GM23338 (cell line): ENCODE measurements around the gene TMEM214. TPM values are rescaled to one million over a fixed set of nuclear protein-coding genes. Genes with fewer than 3 reads are reported as not detected.

Source experiments
- ATAC-seq: fragments of 200-7000 bp; cut with Tn5 transposase; 3 replicates; pipeline ENCODE4 v1.9.1; 2020
- DNase-seq: peaks from one replicate; pipeline ENCODE4 v3.0.0-alpha.2; 2015; ENCODE audit warnings: low spot score
- H2AFZ ChIP-seq: fragments of 200-600 bp; sonication (generic); 2 replicates; pipeline ENCODE4 v1.8.0; 2016; ENCODE audit warnings: antibody characterized with exemption, mild to moderate bottlenecking, moderate library complexity
- H3F3A ChIP-seq: fragments of 200-600 bp; sonication (generic); replicated peaks from 2 replicates; pipeline ENCODE4 v1.8.0; 2017; ENCODE audit warnings: antibody characterized with exemption, mixed run types, low read depth
- H3K27ac ChIP-seq: fragments of 200-600 bp; sonication (generic); 2 replicates; pipeline ENCODE4 v1.6.1; 2016; ENCODE audit warnings: low read depth
- H3K27me3 ChIP-seq: fragments of 200-600 bp; sonication (generic); 2 replicates; pipeline ENCODE4 v1.8.0; 2016; ENCODE audit warnings: mild to moderate bottlenecking, mixed run types, moderate library complexity; ENCODE audit not compliant: insufficient read depth
- H3K36me3 ChIP-seq: fragments of 200-600 bp; sonication (generic); 2 replicates; pipeline ENCODE4 v1.8.0; 2016; ENCODE audit warnings: mild to moderate bottlenecking; ENCODE audit not compliant: insufficient read depth
- H3K4me1 ChIP-seq: fragments of 200-600 bp; sonication (generic); 2 replicates; pipeline ENCODE4 v1.8.0; 2016; ENCODE audit warnings: mild to moderate bottlenecking, moderate library complexity; ENCODE audit not compliant: insufficient read depth
- H3K4me2 ChIP-seq: fragments of 200-600 bp; sonication (generic); 2 replicates; pipeline ENCODE4 v1.7.1; 2017; ENCODE audit warnings: mixed run types
- H3K4me3 ChIP-seq: fragments of 200-600 bp; sonication (generic); 2 replicates; pipeline ENCODE4 v1.6.1; 2016; ENCODE audit warnings: mixed run types
- H3K79me2 ChIP-seq: fragments of 200-600 bp; sonication (generic); replicated peaks from 2 replicates; pipeline ENCODE4 v1.8.0; 2017; ENCODE audit warnings: mild to moderate bottlenecking; ENCODE audit not compliant: insufficient read depth
- H3K9me2 ChIP-seq: fragments of 200-600 bp; sonication (generic); 2 replicates; pipeline ENCODE4 v1.8.0; 2017; ENCODE audit not compliant: insufficient read depth
- H4K20me1 ChIP-seq: fragments of 200-600 bp; sonication (generic); replicated peaks from 2 replicates; pipeline ENCODE4 v1.8.0; 2017; ENCODE audit warnings: mild to moderate bottlenecking; ENCODE audit not compliant: insufficient read depth
- H3K27ac Mint-ChIP-seq: 2 replicates; pipeline ENCODE4 v1.8.0; 2020; ENCODE audit warnings: inconsistent platforms, mild to moderate bottlenecking, moderate library complexity, mixed read lengths
- H3K27me3 Mint-ChIP-seq: 3 replicates; pipeline ENCODE4 v1.8.0; 2022; ENCODE audit warnings: low read depth, mild to moderate bottlenecking, moderate library complexity, mixed read lengths, inconsistent platforms; ENCODE audit not compliant: insufficient read depth, poor library complexity
- H3K36me3 Mint-ChIP-seq: 3 replicates; pipeline ENCODE4 v1.8.0; 2021; ENCODE audit warnings: low read depth, mild to moderate bottlenecking, inconsistent platforms, moderate library complexity, mixed read lengths
- H3K4me1 Mint-ChIP-seq: 3 replicates; pipeline ENCODE4 v1.8.0; 2020; ENCODE audit warnings: mild to moderate bottlenecking, inconsistent platforms, mixed read lengths
- H3K4me3 Mint-ChIP-seq: 3 replicates; pipeline ENCODE4 v1.8.0; 2021; ENCODE audit warnings: moderate library complexity, mild to moderate bottlenecking, inconsistent platforms, mixed read lengths
- H3K9me3 Mint-ChIP-seq: 3 replicates; pipeline ENCODE4 v1.8.0; 2020; ENCODE audit warnings: moderate library complexity, mild to moderate bottlenecking, inconsistent platforms, mixed read lengths
- CREB1 ChIP-seq: fragments of 250-450 bp; sonication (Bioruptor Pico); IDR thresholded peaks from 2 replicates; pipeline ENCODE4 v1.5.0; 2020; ENCODE audit warnings: low read depth, mild to moderate bottlenecking, moderate library complexity
- EZH2 ChIP-seq: fragments of 200-600 bp; sonication (generic); IDR thresholded peaks from one replicate; pipeline ENCODE4 v1.8.0; 2017; ENCODE audit warnings: antibody characterized with exemption, mild to moderate bottlenecking, low read depth; ENCODE audit not compliant: unreplicated experiment
- ZNF331 ChIP-seq: fragments of 250-450 bp; sonication (Bioruptor Pico); IDR thresholded peaks from 2 replicates; pipeline ENCODE4 v1.5.0; 2020; ENCODE audit warnings: low read depth, mild to moderate bottlenecking, moderate library complexity
- polyA plus RNA-seq: library from polyadenylated mRNA; unstranded; fragments of >200 nt; fragmentation: Nextera tagmentation; extraction: Ambion mirVana; gene quantifications from 2 replicates; pipeline ENCODE4 v1.2.1, GENCODE V29; 2016
- total RNA-seq: library from RNA; depleted of rRNA; stranded (reverse); fragments of >200 nt; shearing (Covaris generic); gene quantifications from 2 replicates; pipeline ENCODE4 v1.2.3, GENCODE V29; 2014
- TF ChIP-seq, protein P1 (sequence below): fragments of 250-450 bp; sonication (Bioruptor Pico); IDR thresholded peaks from 2 replicates; pipeline ENCODE4 v1.5.0; 2020; ENCODE audit warnings: mild to moderate bottlenecking, moderate library complexity
- TF ChIP-seq, protein P2 (sequence below): IDR thresholded peaks from one replicate; pipeline ENCODE4 v1.6.1; 2018; ENCODE audit warnings: antibody characterized with exemption; ENCODE audit not compliant: unreplicated experiment

TMEM214 gene
- total and polyA plus RNA-seq, 2 experiments from 2014 or later, result 18.4 to 36.5 TPM

DNA sequence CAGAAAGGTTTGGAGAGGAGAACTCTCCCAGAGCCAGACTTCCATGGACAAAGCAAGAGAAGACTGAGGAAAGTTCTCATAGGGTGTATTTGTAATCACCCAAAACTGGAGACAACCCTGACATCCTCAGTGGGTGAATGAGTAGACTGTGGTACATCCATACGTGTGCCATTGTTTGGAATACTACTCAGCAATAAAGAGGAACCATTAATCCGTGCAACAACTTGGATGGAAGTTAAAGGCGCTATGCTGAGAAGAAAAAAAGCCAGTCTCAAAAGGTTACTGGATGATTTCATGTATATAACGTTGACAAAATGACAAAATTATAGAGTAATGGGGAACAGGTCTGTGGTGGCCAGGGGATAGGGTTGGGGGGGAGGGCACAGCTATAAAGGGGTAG lies 24.1 kb upstream of the TMEM214 start (continued):
- TF ChIP-seq, protein P1, sequence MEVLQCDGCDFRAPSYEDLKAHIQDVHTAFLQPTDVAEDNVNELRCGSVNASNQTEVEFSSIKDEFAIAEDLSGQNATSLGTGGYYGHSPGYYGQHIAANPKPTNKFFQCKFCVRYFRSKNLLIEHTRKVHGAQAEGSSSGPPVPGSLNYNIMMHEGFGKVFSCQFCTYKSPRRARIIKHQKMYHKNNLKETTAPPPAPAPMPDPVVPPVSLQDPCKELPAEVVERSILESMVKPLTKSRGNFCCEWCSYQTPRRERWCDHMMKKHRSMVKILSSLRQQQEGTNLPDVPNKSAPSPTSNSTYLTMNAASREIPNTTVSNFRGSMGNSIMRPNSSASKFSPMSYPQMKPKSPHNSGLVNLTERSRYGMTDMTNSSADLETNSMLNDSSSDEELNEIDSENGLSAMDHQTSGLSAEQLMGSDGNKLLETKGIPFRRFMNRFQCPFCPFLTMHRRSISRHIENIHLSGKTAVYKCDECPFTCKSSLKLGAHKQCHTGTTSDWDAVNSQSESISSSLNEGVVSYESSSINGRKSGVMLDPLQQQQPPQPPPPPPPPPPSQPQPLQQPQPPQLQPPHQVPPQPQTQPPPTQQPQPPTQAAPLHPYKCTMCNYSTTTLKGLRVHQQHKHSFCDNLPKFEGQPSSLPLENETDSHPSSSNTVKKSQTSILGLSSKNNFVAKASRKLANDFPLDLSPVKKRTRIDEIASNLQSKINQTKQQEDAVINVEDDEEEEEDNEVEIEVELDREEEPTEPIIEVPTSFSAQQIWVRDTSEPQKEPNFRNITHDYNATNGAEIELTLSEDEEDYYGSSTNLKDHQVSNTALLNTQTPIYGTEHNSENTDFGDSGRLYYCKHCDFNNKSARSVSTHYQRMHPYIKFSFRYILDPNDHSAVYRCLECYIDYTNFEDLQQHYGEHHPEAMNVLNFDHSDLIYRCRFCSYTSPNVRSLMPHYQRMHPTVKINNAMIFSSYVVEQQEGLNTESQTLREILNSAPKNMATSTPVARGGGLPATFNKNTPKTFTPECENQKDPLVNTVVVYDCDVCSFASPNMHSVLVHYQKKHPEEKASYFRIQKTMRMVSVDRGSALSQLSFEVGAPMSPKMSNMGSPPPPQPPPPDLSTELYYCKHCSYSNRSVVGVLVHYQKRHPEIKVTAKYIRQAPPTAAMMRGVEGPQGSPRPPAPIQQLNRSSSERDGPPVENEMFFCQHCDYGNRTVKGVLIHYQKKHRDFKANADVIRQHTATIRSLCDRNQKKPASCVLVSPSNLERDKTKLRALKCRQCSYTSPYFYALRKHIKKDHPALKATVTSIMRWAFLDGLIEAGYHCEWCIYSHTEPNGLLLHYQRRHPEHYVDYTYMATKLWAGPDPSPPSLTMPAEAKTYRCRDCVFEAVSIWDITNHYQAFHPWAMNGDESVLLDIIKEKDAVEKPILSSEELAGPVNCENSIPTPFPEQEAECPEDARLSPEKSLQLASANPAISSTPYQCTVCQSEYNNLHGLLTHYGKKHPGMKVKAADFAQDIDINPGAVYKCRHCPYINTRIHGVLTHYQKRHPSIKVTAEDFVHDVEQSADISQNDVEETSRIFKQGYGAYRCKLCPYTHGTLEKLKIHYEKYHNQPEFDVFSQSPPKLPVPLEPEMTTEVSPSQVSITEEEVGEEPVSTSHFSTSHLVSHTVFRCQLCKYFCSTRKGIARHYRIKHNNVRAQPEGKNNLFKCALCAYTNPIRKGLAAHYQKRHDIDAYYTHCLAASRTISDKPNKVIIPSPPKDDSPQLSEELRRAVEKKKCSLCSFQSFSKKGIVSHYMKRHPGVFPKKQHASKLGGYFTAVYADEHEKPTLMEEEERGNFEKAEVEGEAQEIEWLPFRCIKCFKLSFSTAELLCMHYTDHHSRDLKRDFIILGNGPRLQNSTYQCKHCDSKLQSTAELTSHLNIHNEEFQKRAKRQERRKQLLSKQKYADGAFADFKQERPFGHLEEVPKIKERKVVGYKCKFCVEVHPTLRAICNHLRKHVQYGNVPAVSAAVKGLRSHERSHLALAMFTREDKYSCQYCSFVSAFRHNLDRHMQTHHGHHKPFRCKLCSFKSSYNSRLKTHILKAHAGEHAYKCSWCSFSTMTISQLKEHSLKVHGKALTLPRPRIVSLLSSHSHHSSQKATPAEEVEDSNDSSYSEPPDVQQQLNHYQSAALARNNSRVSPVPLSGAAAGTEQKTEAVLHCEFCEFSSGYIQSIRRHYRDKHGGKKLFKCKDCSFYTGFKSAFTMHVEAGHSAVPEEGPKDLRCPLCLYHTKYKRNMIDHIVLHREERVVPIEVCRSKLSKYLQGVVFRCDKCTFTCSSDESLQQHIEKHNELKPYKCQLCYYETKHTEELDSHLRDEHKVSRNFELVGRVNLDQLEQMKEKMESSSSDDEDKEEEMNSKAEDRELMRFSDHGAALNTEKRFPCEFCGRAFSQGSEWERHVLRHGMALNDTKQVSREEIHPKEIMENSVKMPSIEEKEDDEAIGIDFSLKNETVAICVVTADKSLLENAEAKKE (CRISPR knock-in tag), result no peak
- TF ChIP-seq EZH2 (no peak), CREB1 (CRISPR knock-in tag) (no peak), ZNF331 (CRISPR knock-in tag) (no peak)
- TF ChIP-seq, protein P2, sequence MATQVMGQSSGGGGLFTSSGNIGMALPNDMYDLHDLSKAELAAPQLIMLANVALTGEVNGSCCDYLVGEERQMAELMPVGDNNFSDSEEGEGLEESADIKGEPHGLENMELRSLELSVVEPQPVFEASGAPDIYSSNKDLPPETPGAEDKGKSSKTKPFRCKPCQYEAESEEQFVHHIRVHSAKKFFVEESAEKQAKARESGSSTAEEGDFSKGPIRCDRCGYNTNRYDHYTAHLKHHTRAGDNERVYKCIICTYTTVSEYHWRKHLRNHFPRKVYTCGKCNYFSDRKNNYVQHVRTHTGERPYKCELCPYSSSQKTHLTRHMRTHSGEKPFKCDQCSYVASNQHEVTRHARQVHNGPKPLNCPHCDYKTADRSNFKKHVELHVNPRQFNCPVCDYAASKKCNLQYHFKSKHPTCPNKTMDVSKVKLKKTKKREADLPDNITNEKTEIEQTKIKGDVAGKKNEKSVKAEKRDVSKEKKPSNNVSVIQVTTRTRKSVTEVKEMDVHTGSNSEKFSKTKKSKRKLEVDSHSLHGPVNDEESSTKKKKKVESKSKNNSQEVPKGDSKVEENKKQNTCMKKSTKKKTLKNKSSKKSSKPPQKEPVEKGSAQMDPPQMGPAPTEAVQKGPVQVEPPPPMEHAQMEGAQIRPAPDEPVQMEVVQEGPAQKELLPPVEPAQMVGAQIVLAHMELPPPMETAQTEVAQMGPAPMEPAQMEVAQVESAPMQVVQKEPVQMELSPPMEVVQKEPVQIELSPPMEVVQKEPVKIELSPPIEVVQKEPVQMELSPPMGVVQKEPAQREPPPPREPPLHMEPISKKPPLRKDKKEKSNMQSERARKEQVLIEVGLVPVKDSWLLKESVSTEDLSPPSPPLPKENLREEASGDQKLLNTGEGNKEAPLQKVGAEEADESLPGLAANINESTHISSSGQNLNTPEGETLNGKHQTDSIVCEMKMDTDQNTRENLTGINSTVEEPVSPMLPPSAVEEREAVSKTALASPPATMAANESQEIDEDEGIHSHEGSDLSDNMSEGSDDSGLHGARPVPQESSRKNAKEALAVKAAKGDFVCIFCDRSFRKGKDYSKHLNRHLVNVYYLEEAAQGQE, result no peak

DNA sequence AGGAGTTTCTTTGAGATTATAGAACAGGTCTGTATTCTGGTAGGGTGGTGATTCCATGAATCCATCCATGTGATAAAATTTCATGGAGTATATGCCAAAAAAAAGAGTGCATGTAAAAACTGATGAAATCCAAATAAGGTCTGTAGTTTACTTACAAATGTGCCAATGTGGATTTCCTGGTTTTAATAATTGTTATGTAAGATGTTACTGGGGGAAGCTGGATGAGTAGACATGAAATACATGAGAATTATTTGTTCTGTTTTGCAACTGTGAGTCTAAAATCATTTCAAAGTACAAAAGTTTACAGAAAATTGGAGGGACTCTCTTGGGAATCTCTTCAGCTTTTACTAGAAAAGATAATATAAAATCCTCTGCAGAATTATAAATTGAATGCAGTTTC lies 23.7 kb upstream of the TMEM214 start:
- Mint-ChIP-seq H3K27ac (no peak overlapping the region), H3K9me3 (peaks cover 22% of the 10 kb centered on the region), H3K27me3 (peaks cover 4% of the 10 kb centered on the region), H3K4me1 (peaks cover 3% of the 10 kb centered on the region; the same call in 1 of the 3 replicates), H3K4me3 (no peak overlapping the region), H3K36me3 (peaks cover 20% of the 10 kb centered on the region)
- TF ChIP-seq, protein P1 (CRISPR knock-in tag), result no peak
- 0 out of 2 replicates have a peak, but pooled peaks cover 3% of the 10 kb centered on the region for H4K20me1 ChIP-seq
- H3F3A ChIP-seq, result no peaks in the 10 kb centered on the region
- no peaks in the 10 kb centered on the region for H3K79me2 ChIP-seq
- no peaks in the 10 kb centered on the region for H3K9me2 ChIP-seq
- H3K27ac ChIP-seq, result no peak overlapping the region
- no peak overlapping the region for H2AFZ ChIP-seq
- no peak for DNase-seq
- no peaks in the 10 kb centered on the region for H3K36me3 ChIP-seq
- no peak overlapping the region for H3K4me2 ChIP-seq
- H3K27me3 ChIP-seq, result no peaks in the 10 kb centered on the region
- H3K4me1 ChIP-seq, result no peaks in the 10 kb centered on the region
- H3K4me3 ChIP-seq, result no peak overlapping the region
- no peak for ATAC-seq
